ENCODE measurements around the gene SPDYE2B. TPM values are rescaled to one million over a fixed set of nuclear protein-coding genes. Genes with fewer than 3 reads are reported as not detected.
"Not testable (repeated sequence)": the region's sequence is repeated elsewhere in the genome, so short reads cannot be mapped to it uniquely, and the experiment has no call there.

The SPDYE2B gene
- total RNA-seq, 1 donor from 2014 or later: not detected

GRCh38 chr7:102618122-102618521 lies 32.0 kb upstream of the SPDYE2B start:
- H3K36me3 ChIP-seq; H3K27ac ChIP-seq; H3K4me1 ChIP-seq; H3K4me3 ChIP-seq; H3K27me3 ChIP-seq; H3K9me3 ChIP-seq; intact Hi-C loops (cut with DNase I): not testable (repeated sequence)
- DNase-seq (ENCODE audit: extremely low spot score in 2 of 2): peak; percentile 16 to 67

- H3K4me1 ChIP-seq; H3K27ac ChIP-seq; H3K36me3 ChIP-seq; H3K27me3 ChIP-seq; intact Hi-C loops (cut with DNase I); H3K9me3 ChIP-seq; H3K4me3 ChIP-seq; DNase-seq (ENCODE audit: extremely low spot score in 2 of 2): not testable (repeated sequence)
Measured at GRCh38 chr7:102627271-102627904, 22.7 kb upstream of the SPDYE2B start.

DNA sequence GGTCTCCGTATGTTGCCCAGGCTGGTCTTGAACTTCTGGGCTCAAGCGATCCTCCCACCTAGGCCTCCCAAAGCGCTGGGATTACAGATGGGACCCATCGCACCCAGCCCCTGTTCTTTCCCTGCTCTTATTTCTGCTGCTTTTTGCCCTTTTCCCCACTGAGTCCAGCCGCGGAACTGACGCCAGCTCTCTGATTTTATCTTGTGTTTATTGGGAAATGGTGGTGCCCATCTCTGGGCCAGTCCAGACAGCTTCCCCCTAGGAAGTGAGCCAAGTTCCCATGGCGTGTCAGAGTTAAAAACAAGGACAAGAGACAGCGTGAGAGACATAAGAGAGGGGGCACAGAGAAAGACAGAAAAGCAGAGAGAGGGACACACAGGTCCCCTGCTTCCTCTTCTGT lies 19.5 kb upstream of the SPDYE2B start:
- H3K4me1 ChIP-seq; H3K27ac ChIP-seq; H3K27me3 ChIP-seq; DNase-seq (ENCODE audit: extremely low spot score in 2 of 2); H3K36me3 ChIP-seq; H3K4me3 ChIP-seq; H3K9me3 ChIP-seq; intact Hi-C loops (cut with DNase I): not testable (repeated sequence)

DNA sequence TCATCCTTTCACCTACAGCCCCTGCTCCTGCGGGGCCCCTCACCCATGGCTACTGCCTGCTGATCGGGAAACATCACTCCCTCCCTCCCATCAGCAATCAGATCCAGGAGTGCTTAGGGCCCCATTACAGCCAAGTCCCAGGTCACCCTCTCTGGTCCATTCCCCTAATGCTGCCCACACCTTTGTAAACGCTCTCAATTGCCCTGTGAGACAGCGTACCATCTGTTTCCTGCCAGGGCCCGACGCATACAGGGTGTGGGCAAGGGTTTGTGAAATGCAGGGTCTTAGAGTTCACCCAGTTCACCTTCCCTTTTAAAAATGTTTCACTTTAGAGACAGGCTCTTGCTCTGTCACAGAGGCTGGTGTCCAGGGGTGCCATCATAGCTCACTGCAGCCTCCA lies 15.8 kb upstream of the SPDYE2B start:
- H3K36me3 ChIP-seq; H3K4me3 ChIP-seq; H3K9me3 ChIP-seq; intact Hi-C loops (cut with DNase I); H3K27ac ChIP-seq; H3K27me3 ChIP-seq; DNase-seq (ENCODE audit: extremely low spot score in 2 of 2); H3K4me1 ChIP-seq: not testable (repeated sequence)

- H3K4me3 ChIP-seq; DNase-seq (ENCODE audit: extremely low spot score in 2 of 2); H3K27me3 ChIP-seq; H3K27ac ChIP-seq; H3K9me3 ChIP-seq; intact Hi-C loops (cut with DNase I); H3K4me1 ChIP-seq; H3K36me3 ChIP-seq: not testable (repeated sequence)
Measured at GRCh38 chr7:102635354-102635753, 14.8 kb upstream of the SPDYE2B start.

DNA sequence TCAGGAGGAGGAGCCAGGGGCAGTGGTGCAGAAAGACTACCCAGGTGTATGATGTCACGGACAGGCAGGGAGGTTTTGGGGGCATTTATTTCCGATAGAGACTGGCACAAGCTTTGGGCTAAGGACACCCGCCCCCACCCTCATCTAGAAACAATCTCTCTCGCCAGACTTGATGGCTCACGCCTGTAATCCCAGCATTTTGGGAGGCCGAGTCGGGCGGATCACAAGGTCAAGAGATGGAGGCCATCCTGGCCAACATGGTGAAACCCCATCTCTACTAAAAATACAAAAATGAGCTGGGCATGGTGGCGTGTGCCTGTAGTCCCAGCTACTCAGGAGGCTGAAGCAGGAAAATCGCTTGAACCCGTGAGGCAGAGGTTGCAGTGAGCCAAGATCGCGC lies 13.2 kb upstream of the SPDYE2B start:
- H3K9me3 ChIP-seq; intact Hi-C loops (cut with DNase I); H3K27me3 ChIP-seq; H3K36me3 ChIP-seq; H3K4me1 ChIP-seq; H3K4me3 ChIP-seq; H3K27ac ChIP-seq; DNase-seq (ENCODE audit: extremely low spot score in 2 of 2): not testable (repeated sequence)

DNA sequence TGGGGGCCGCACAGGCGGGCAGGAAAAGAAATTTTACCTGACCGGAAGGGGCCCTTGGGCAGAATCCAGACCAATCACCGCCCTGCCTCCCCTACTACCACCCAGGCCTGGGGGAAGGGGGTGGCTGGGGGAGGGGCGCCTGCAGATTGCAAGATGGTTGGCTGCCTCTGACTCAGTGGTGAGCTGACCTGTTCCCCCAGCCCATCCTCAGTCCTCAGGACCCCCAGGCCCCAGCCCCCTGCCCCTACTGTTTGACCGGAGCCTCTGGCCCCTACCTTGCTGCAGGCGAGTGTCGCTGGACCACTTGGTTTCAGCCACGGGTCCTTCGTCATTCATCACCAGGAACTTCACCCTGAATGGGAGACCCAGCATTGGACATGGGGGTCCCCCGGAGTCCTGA lies 11.3 kb upstream of the SPDYE2B start:
- H3K36me3 ChIP-seq; H3K27me3 ChIP-seq; H3K9me3 ChIP-seq; H3K4me1 ChIP-seq; H3K27ac ChIP-seq; intact Hi-C loops (cut with DNase I); H3K4me3 ChIP-seq: not testable (repeated sequence)
- DNase-seq (ENCODE audit: extremely low spot score in 2 of 2): peak in 1 of 2 donors; percentile 4

DNA sequence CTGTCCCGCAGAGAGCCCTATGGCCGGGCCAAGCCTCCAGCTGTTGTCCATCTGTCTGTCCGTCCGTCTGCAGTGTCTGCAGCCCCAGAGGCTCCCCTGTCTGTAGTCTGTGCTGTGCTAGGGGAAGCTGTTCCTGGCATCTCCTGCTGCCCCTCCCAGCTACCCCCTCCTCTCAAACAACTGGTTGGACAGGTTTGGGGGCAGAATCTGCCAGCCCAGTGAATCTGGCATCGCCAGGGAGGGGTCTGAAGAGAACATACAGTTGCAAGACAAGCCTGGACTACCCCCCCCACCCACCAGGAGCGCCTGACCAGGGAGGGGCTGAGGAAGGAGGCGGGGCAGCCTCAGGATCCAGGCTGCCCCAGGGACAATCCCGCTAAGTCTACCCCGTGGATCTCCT lies 7.4 kb upstream of the SPDYE2B start, which contains the start of gene UPK3BL1:
Gene UPK3BL1 (minus strand): TSS at position 101 of the 400 bp plus-strand sequence. CDS start 50 bp downstream, at position 51.
- H3K4me1 ChIP-seq; H3K27me3 ChIP-seq; DNase-seq (ENCODE audit: extremely low spot score in 2 of 2); H3K36me3 ChIP-seq; H3K4me3 ChIP-seq; H3K9me3 ChIP-seq; intact Hi-C loops (cut with DNase I); H3K27ac ChIP-seq: not testable (repeated sequence)

- H3K4me3 ChIP-seq; DNase-seq (ENCODE audit: extremely low spot score in 2 of 2); H3K27me3 ChIP-seq; H3K4me1 ChIP-seq; H3K36me3 ChIP-seq; H3K9me3 ChIP-seq; intact Hi-C loops (cut with DNase I); H3K27ac ChIP-seq: not testable (repeated sequence)
Measured at GRCh38 chr7:102643404-102643803, 6.7 kb upstream of the SPDYE2B start.

GRCh38 chr7:102647813-102648212 lies 2.3 kb upstream of the SPDYE2B start:
- H3K27ac ChIP-seq; intact Hi-C loops (cut with DNase I); H3K9me3 ChIP-seq; H3K27me3 ChIP-seq; DNase-seq (ENCODE audit: extremely low spot score in 2 of 2); H3K4me1 ChIP-seq; H3K36me3 ChIP-seq; H3K4me3 ChIP-seq: not testable (repeated sequence)

DNA sequence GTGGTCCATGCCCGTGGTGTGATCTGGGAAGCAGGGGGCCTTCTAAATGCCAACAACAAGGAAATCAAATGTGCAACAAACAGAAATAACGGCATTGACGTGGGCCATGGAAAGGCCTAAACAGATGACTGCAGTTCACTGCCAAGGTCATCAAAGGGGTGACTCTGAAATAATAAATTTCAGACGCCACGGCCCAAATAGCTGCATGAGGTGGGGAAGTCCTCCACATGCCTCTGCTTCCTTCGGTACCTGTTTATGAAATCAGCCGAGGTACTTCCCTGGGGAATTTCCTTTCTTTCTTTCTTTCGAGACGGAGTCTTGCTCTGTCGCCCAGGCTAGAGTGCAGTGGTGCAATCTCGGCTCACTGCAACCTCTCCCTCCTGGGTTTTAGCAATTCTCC lies 14.6 kb downstream of the SPDYE2B start:
- H3K4me1 ChIP-seq; H3K27me3 ChIP-seq; H3K27ac ChIP-seq; intact Hi-C loops (cut with DNase I); H3K9me3 ChIP-seq; H3K36me3 ChIP-seq; DNase-seq (ENCODE audit: extremely low spot score in 2 of 2); H3K4me3 ChIP-seq: not testable (repeated sequence)

DNA sequence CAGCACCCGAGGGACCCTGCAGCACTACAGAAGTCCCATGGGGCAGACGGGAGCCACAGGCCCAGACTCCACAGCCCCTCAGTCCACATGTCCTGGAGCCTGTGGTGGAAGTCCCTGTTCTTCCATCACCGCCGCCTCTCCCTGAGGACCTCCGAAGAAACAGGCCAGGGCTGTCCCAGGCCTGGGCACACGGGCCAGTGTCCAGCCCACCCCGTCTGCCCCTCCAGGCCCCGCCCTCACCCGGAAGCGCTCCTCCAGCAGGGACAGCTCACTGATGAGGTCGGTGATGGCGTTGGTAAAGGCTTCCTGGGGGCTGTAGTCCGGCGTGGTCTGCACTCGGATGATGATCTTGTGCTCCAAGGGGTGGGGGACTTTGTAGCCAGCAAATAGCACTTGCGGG lies 16.7 kb downstream of the SPDYE2B start:
- DNase-seq (ENCODE audit: extremely low spot score in 2 of 2); H3K36me3 ChIP-seq; H3K4me3 ChIP-seq; H3K27me3 ChIP-seq; intact Hi-C loops (cut with DNase I); H3K9me3 ChIP-seq; H3K27ac ChIP-seq; H3K4me1 ChIP-seq: not testable (repeated sequence)

GRCh38 chr7:102667523-102667922 lies 17.4 kb downstream of the SPDYE2B start:
- H3K36me3 ChIP-seq; intact Hi-C loops (cut with DNase I); H3K27ac ChIP-seq; H3K4me3 ChIP-seq; DNase-seq (ENCODE audit: extremely low spot score in 2 of 2); H3K4me1 ChIP-seq; H3K27me3 ChIP-seq; H3K9me3 ChIP-seq: not testable (repeated sequence)

Data from vagina (tissue), 2 donors.